Thoracic aorta (tissue), 2 donors: ENCODE results near the gene FRG2C. TPM values are rescaled to one million over a fixed set of nuclear protein-coding genes. Genes with fewer than 3 reads are reported as not detected.
"Not testable (repeated sequence)": the region's sequence is repeated elsewhere in the genome, so short reads cannot be mapped to it uniquely, and the experiment has no call there.

Experiments
- ATAC-seq: fragments of 150-250 bp; one replicate; pipeline ENCODE4 v1.8.0; 2017; ENCODE audit warnings: low read depth; ENCODE audit not compliant: insufficient number of reproducible peaks, low FRiP score
- DNase-seq: peaks from one replicate; pipeline ENCODE4 v3.0.0-alpha.2; 2020; ENCODE audit warnings: low spot score
- H3K27ac ChIP-seq, 2 donors: fragments of 200-600 bp; sonication (generic); 1 replicate in 1 of 2; 2 replicates in 1 of 2; pipeline ENCODE4 v1.5.1; 2016; ENCODE audit warnings: mild to moderate bottlenecking in 2 of 2, moderate library complexity in 2 of 2
- H3K27me3 ChIP-seq: fragments of 200-600 bp; sonication (generic); replicated peaks from 2 replicates; pipeline ENCODE4 v1.6.0; 2016; ENCODE audit warnings: mild to moderate bottlenecking; ENCODE audit not compliant: insufficient read depth
- H3K36me3 ChIP-seq: fragments of 200-600 bp; sonication (generic); one replicate; pipeline ENCODE4 v1.5.1; 2016
- H3K4me1 ChIP-seq, 2 donors: fragments of 200-600 bp; sonication (generic); 1 replicate in 1 of 2; 2 replicates in 1 of 2; pipeline versions ENCODE4 v1.5.1 to v1.6.0; 2016; ENCODE audit warnings: low read depth in 2 of 2, mild to moderate bottlenecking in 1 of 2; ENCODE audit not compliant: control insufficient read depth in 1 of 2
- H3K4me3 ChIP-seq: fragments of 200-600 bp; sonication (generic); 2 replicates; pipeline ENCODE4 v1.5.1; 2016; ENCODE audit warnings: mild to moderate bottlenecking
- H3K9me3 ChIP-seq: fragments of 200-600 bp; sonication (generic); 2 replicates; pipeline ENCODE4 v1.5.1; 2016
- CTCF ChIP-seq: fragments of 200-600 bp; sonication (generic); IDR thresholded peaks from one replicate; pipeline ENCODE4 v1.5.1; 2019; ENCODE audit warnings: antibody characterized with exemption
- total RNA-seq, 2 donors: library from RNA; depleted of rRNA; stranded (reverse); fragments of >200 nt; gene quantifications; one replicate each; pipeline versions ENCODE4 v1.1.0 to v1.2.3, GENCODE V29; 2016

Gene FRG2C
- total RNA-seq, 2 donors from 2014 or later, result not detected

- peak overlapping the region; percentile 70 for H3K4me3 ChIP-seq
- peak; percentile 21 for DNase-seq
- H3K9me3 ChIP-seq, ATAC-seq, H3K4me1 ChIP-seq, H3K27me3 ChIP-seq, H3K36me3 ChIP-seq: not testable (repeated sequence)
- TF ChIP-seq CTCF, result peak; percentile 5
- peak overlapping the region; percentile 42 to 49 for H3K27ac ChIP-seq
Measured at GRCh38 chr3:75641107-75641517, 23.0 kb upstream of the FRG2C start.

DNA sequence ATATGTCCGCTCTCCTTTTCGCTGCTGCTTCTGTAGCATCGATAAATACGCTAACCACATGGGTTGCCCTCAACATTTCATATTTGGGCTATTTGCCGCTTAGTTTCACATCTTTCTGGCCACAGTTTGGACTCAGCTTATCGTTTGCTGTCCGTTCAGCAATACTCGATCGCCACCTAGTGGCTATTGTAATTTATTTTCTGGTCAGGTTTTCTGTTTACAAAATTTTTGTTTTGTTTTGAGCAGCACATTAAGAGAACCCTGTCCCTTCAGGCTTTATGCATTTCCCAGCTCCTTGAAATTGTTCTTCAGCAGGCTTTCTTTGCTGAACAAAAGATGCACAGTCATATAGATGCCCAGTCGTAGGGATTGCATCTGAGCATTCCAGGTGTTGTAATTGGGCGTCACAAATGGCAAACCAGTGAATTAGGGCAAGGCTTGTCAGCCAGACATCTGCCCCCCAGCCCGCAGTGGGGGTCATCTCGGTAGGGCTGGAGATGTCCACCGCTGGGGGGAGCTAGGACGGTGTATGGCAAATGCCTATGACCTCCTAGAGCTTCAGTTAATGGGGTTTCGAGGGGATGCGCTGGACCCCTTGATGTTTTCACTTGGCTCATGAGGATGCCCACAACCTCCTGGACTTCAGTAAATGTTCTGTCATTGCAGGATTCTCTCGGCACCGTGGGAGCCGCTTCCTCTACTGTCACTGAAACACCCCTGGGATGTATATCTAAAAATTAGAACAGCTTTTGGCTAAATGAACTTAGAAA is 20.9 kb upstream of the FRG2C start:
- H3K4me1 ChIP-seq, DNase-seq, H3K27me3 ChIP-seq, H3K9me3 ChIP-seq, ATAC-seq, H3K36me3 ChIP-seq, H3K27ac ChIP-seq: not testable (repeated sequence)
- TF ChIP-seq CTCF, result peak; percentile 55
- H3K4me3 ChIP-seq, result peak overlapping the region; percentile 68

DNA sequence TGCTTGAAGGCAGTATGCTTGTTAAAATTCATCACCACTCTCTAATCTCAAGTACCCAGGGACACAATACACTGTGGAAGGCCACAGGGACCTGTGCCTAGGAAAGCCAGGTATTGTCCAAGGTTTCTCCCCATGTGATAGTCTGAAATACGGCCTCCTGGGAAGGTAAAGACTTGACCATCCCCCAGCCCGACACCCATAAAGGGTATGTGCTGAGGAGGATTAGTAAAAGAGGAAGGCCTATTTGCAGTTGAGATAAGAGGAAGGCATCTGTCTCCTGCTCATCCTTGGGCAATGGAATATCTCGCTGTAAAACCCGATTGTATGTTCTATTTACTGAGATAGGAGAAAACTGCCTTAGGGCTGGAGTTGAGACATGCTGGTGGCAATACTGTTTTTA is 18.6 kb upstream of the FRG2C start:
- H3K4me3 ChIP-seq, H3K9me3 ChIP-seq, ATAC-seq: not testable (repeated sequence)

GRCh38 chr3:75650191-75650590 is 13.9 kb upstream of the FRG2C start:
- no peak for ATAC-seq

More for the DNA sequence above, 18.6 kb upstream of the FRG2C start:
- not testable (repeated sequence) for DNase-seq, H3K27me3 ChIP-seq, H3K36me3 ChIP-seq, H3K27ac ChIP-seq, H3K4me1 ChIP-seq

GRCh38 chr3:75655101-75655904 is 8.8 kb upstream of the FRG2C start:
- H3K36me3 ChIP-seq, DNase-seq, H3K27me3 ChIP-seq, ATAC-seq, H3K4me1 ChIP-seq, H3K9me3 ChIP-seq, H3K4me3 ChIP-seq, H3K27ac ChIP-seq: not testable (repeated sequence)

More at GRCh38 chr3:75650191-75650590, 13.9 kb upstream of the FRG2C start:
- H3K36me3 ChIP-seq, result no peaks in the 10 kb centered on the region
- no peak for TF ChIP-seq CTCF
- H3K27me3 ChIP-seq, result no peaks in the 10 kb centered on the region
- no peak overlapping the region for H3K4me3 ChIP-seq
- no peak overlapping the region for H3K27ac ChIP-seq
- DNase-seq, result no peak
- no peaks in the 10 kb centered on the region for H3K9me3 ChIP-seq
- H3K4me1 ChIP-seq, result no peaks in the 10 kb centered on the region

- not testable (repeated sequence) for H3K4me3 ChIP-seq, H3K9me3 ChIP-seq, H3K27ac ChIP-seq, DNase-seq, H3K27me3 ChIP-seq, H3K4me1 ChIP-seq, ATAC-seq, H3K36me3 ChIP-seq
Measured at GRCh38 chr3:75655956-75656355, 8.2 kb upstream of the FRG2C start.

GRCh38 chr3:75658411-75659107 is 5.6 kb upstream of the FRG2C start:
- H3K27ac ChIP-seq, H3K9me3 ChIP-seq, ATAC-seq, H3K36me3 ChIP-seq, H3K4me1 ChIP-seq, DNase-seq, H3K27me3 ChIP-seq: not testable (repeated sequence)
- peak overlapping the region; percentile 54 for H3K4me3 ChIP-seq

DNA sequence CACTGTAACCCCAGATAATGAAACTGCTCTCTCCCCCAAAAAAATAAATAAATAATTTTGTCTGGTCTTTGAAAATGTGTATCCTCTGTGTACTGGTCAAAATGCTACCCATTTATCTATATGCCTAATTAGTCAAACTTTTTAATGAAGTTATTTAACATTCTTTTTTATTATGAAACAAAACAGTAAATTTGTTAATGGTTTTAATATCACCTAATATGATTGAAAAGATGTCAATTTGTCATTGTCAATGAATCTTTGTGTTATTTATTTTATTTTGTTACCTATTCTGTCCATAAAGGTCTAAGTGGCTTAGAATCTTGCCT is 5.1 kb upstream of the FRG2C start:
- H3K27me3 ChIP-seq, H3K4me1 ChIP-seq, H3K27ac ChIP-seq, DNase-seq, ATAC-seq, H3K36me3 ChIP-seq, H3K9me3 ChIP-seq: not testable (repeated sequence)
- peak overlapping the region; percentile 54 for H3K4me3 ChIP-seq

- not testable (repeated sequence) for H3K27me3 ChIP-seq, H3K27ac ChIP-seq, DNase-seq, H3K4me3 ChIP-seq, ATAC-seq, H3K9me3 ChIP-seq, H3K36me3 ChIP-seq
- peaks cover 0 to 11% of the 10 kb centered on the region in 2 donors for H3K4me1 ChIP-seq
Measured at GRCh38 chr3:75665626-75666025, 1.5 kb downstream of the FRG2C start.
